SK-N-SH (cell line): ENCODE measurements around the gene AADACL4. TPM values are rescaled to one million over a fixed set of nuclear protein-coding genes. Genes with fewer than 3 reads are reported as not detected.
"Not testable (repeated sequence)": the region's sequence is repeated elsewhere in the genome, so short reads cannot be mapped to it uniquely, and the experiment has no call there.

ENCODE experiments used
- CTCF ChIA-PET: fragments of 300-600, 350-600 bp; formaldehyde crosslinking; extraction: SDS; loops from one replicate; lab custom pipeline; 2021; lab: Yijun Ruan, JAX
- POLR2A ChIA-PET: fragments of 350-600 bp; sonication (Branson Sonifier 250); formaldehyde crosslinking; extraction: SDS; loops from one replicate; lab custom pipeline; 2020; ENCODE audit warnings: antibody characterized with exemption, inconsistent platforms; lab: Yijun Ruan, JAX
- DNase-seq: peaks from one replicate; pipeline ENCODE4 v3.0.0; 2012
- H2AFZ ChIP-seq: fragments of 200-600 bp; sonication (generic); 2 replicates; pipeline ENCODE4 v1.8.1; 2016; ENCODE audit warnings: antibody characterized with exemption, mild to moderate bottlenecking, low read depth
- H3F3A ChIP-seq: fragments of 200-600 bp; sonication (generic); replicated peaks from 2 replicates; pipeline ENCODE3; 2016; ENCODE audit warnings: antibody characterized with exemption, mild to moderate bottlenecking; ENCODE audit not compliant: insufficient read depth
- H3K27ac ChIP-seq, 2 experiments: fragments of 200-500 bp in 1 of 2; fragments of 200-600 bp in 1 of 2; sonication (Bioruptor generic) in 1 of 2; sonication (generic), shearing (Covaris generic) in 1 of 2; 2 replicates each; pipeline versions ENCODE4 v1.5.1 to v1.6.1; 2014 to 2016; ENCODE audit warnings: low read depth in 2 of 2, inconsistent platforms in 1 of 2, low read length in 1 of 2, mild to moderate bottlenecking in 1 of 2, mixed read lengths in 1 of 2
- H3K27me3 ChIP-seq: fragments of 200-600 bp; sonication (generic), shearing (Covaris generic); 2 replicates; pipeline ENCODE4 v1.6.1; 2016; ENCODE audit warnings: mixed run types; ENCODE audit not compliant: insufficient read depth
- H3K36me3 ChIP-seq, 2 experiments: fragments of 200-500 bp in 1 of 2; fragments of 200-600 bp in 1 of 2; sonication (Bioruptor generic) in 1 of 2; sonication (generic) in 1 of 2; replicated peaks in 1 of 2; 2 replicates each; pipeline versions ENCODE3 to v1.5.1; 2014 to 2016; ENCODE audit warnings: low read length in 1 of 2, mild to moderate bottlenecking in 1 of 2; ENCODE audit not compliant: insufficient read depth in 2 of 2, control insufficient read depth in 1 of 2
- H3K4me1 ChIP-seq, 2 experiments: fragments of 200-500 bp in 1 of 2; fragments of 200-600 bp in 1 of 2; sonication (Bioruptor generic) in 1 of 2; sonication (generic), shearing (Covaris generic) in 1 of 2; 2 replicates each; pipeline versions ENCODE4 v1.5.1 to v1.6.1; 2014 to 2016; ENCODE audit warnings: low read depth in 1 of 2, low read length in 1 of 2, mixed run types in 1 of 2; ENCODE audit not compliant: insufficient read depth in 2 of 2, control insufficient read depth in 1 of 2
- H3K4me2 ChIP-seq: fragments of 200-600 bp; sonication (generic), shearing (Covaris generic); 2 replicates; pipeline ENCODE4 v1.6.1; 2017; ENCODE audit warnings: mixed run types
- H3K4me3 ChIP-seq, 2 experiments: fragments of 200-500 bp in 1 of 2; fragments of 200-600 bp in 1 of 2; sonication (Bioruptor generic) in 1 of 2; sonication (generic), shearing (Covaris generic) in 1 of 2; 2 replicates each; pipeline versions ENCODE4 v1.5.1 to v1.8.1; 2014 to 2016; ENCODE audit warnings: low read depth in 2 of 2, inconsistent platforms in 1 of 2, low read length in 1 of 2, mild to moderate bottlenecking in 1 of 2, mixed read lengths in 1 of 2, moderate library complexity in 1 of 2
- H3K79me2 ChIP-seq: fragments of 200-600 bp; sonication (generic); 2 replicates; pipeline ENCODE4 v1.8.1; 2017; ENCODE audit warnings: mild to moderate bottlenecking; ENCODE audit not compliant: insufficient read depth
- H3K9ac ChIP-seq: fragments of 200-600 bp; sonication (generic); 2 replicates; pipeline ENCODE4 v1.6.1; 2017; ENCODE audit warnings: mixed run types
- H3K9me2 ChIP-seq: fragments of 200-600 bp; sonication (generic); 2 replicates; pipeline ENCODE4 v1.6.1; 2017; ENCODE audit warnings: mixed run types
- H3K9me3 ChIP-seq: fragments of 200-600 bp; sonication (generic); 2 replicates; pipeline ENCODE4 v1.6.1; 2017; ENCODE audit warnings: mixed run types, mild to moderate bottlenecking, moderate library complexity
- H4K20me1 ChIP-seq: fragments of 200-600 bp; sonication (generic); 2 replicates; pipeline ENCODE4 v1.6.1; 2017; ENCODE audit warnings: mild to moderate bottlenecking, mixed run types; ENCODE audit not compliant: insufficient read depth
- CHD2 ChIP-seq: fragments of 150-350 bp; IDR thresholded peaks from 2 replicates; pipeline ENCODE4 v1.6.1; 2018; ENCODE audit warnings: low read length; ENCODE audit not compliant: partially characterized antibody
- FOSL2 ChIP-seq: IDR thresholded peaks from 2 replicates; pipeline ENCODE4 v1.4.0; 2012; ENCODE audit warnings: low read depth, mild to moderate bottlenecking, moderate library complexity, borderline replicate concordance
- IRF3 ChIP-seq: fragments of 150-350 bp; IDR thresholded peaks from 2 replicates; pipeline ENCODE4 v1.6.1; 2016; ENCODE audit warnings: mild to moderate bottlenecking, low read depth, low read length
- JUND ChIP-seq: IDR thresholded peaks from 2 replicates; pipeline ENCODE4 v1.4.0; 2012
- MEF2A ChIP-seq: IDR thresholded peaks from 2 replicates; pipeline ENCODE4 v1.4.0; 2012; ENCODE audit warnings: low read depth, borderline replicate concordance
- RAD21 ChIP-seq: IDR thresholded peaks from 2 replicates; pipeline ENCODE4 v1.6.1; 2012; ENCODE audit warnings: mild to moderate bottlenecking, low read length
- RFX5 ChIP-seq: IDR thresholded peaks from 2 replicates; pipeline ENCODE4 v1.6.1; 2012; ENCODE audit warnings: mild to moderate bottlenecking, improper control_type of control experiment, low read length
- RXRA ChIP-seq: IDR thresholded peaks from 2 replicates; pipeline ENCODE4 v1.4.0; 2012; ENCODE audit warnings: low read depth, mild to moderate bottlenecking, borderline replicate concordance
- SIN3A ChIP-seq: IDR thresholded peaks from 2 replicates; pipeline ENCODE4 v1.6.1; 2012; ENCODE audit warnings: low read depth, mild to moderate bottlenecking, low read length, moderate library complexity, borderline replicate concordance
- TAF1 ChIP-seq: IDR thresholded peaks from 2 replicates; pipeline ENCODE4 v1.6.1; 2012; ENCODE audit warnings: low read depth, mild to moderate bottlenecking, low read length, moderate library complexity, borderline replicate concordance
- TEAD4 ChIP-seq: IDR thresholded peaks from 2 replicates; pipeline ENCODE4 v1.4.0; 2012; ENCODE audit warnings: mild to moderate bottlenecking, borderline replicate concordance; ENCODE audit not compliant: insufficient read depth
- USF2 ChIP-seq: fragments of 150-350 bp; IDR thresholded peaks from 2 replicates; pipeline ENCODE4 v1.6.1; 2017; ENCODE audit warnings: antibody characterized with exemption, low read length, low read depth, borderline replicate concordance
- WGBS: methylation state at CpG from one replicate; pipeline ENCODE4 v1.1.6; 2017; ENCODE audit warnings: low lambda C conversion rate; 5-methylcytosine and 5-hydroxymethylcytosine counted together
- polyA plus RNA-seq, 3 experiments: library from polyadenylated mRNA; depleted of rRNA; stranded (reverse); fragments of >200 nt; gene quantifications; 2 replicates each; pipeline ENCODE4 v1.2.3, GENCODE V29; 2012
- TF ChIP-seq, protein P1 (sequence below): IDR thresholded peaks from 2 replicates; pipeline ENCODE4 v1.4.0; 2012; ENCODE audit warnings: low read depth, borderline replicate concordance

The AADACL4 gene
- polyA plus RNA-seq, 1 of the 3 experiments (the other 2 are of a cell fraction) = 0.59 TPM

DNA sequence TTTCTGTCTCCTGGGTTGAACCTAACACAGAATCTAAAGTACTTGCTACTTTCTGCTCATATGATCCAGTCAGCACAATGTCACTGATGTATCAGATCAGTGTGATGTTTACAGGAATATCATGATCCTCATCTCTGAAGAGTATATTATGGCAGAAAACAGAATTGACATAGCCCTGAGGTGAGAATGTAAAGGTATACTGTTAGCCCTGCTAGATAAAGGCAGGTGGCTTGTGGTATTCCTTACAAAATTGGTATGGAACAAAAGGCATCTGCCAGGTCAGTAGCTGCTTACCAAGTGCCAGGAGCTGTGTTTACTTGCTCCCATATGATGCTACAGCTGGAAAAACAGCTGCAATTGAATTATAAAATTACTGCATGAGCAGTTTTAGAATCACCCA, 30.5 kb downstream of the AADACL4 start:
- no peaks in the 10 kb centered on the region for H3K4me1 ChIP-seq

GRCh38 chr1:12676122-12676521, 32.2 kb downstream of the AADACL4 start:
- CTCF ChIA-PET = interaction anchor here (1.0 kb wide), 1 partner anchor 17 kb away, joined by 3 read pairs; no protein-coding TSS in a partner anchor
- H3K79me2 ChIP-seq, H3K27ac ChIP-seq, H3K9me2 ChIP-seq, H3K4me1 ChIP-seq, DNase-seq, H3K36me3 ChIP-seq, H3K4me3 ChIP-seq, H2AFZ ChIP-seq, H3K9me3 ChIP-seq, H4K20me1 ChIP-seq, H3K4me2 ChIP-seq, H3K9ac ChIP-seq, H3F3A ChIP-seq, POLR2A ChIA-PET, H3K27me3 ChIP-seq: not testable (repeated sequence)
- whole genome bisulfite sequencing = 13% methylated on average over 4 of the region's 4 CpGs

More for the DNA sequence above, 30.5 kb downstream of the AADACL4 start:
- DNase-seq = no peak
- Histone ChIP-seq H4K20me1 (no peaks in the 10 kb centered on the region), H3F3A (no peaks in the 10 kb centered on the region), H2AFZ (no peak overlapping the region), H3K9ac (no peak overlapping the region), H3K9me2 (no peaks in the 10 kb centered on the region), H3K27ac (no peak overlapping the region), H3K4me3 (no peak overlapping the region), H3K9me3 (no peaks in the 10 kb centered on the region), H3K79me2 (no peaks in the 10 kb centered on the region), H3K36me3 (no peaks in the 10 kb centered on the region), H3K4me2 (no peak overlapping the region), H3K27me3 (no peaks in the 10 kb centered on the region)
- ChIA-PET CTCF (interaction anchor here (1.0 kb wide), 1 partner anchor 15 kb away, joined by 5 read pairs; no protein-coding TSS in a partner anchor), POLR2A (no interaction called here)
- TF ChIP-seq JUND = no peak
- TF ChIP-seq SIN3A = no peak
- TF ChIP-seq RAD21 = no peak
- no peak for TF ChIP-seq USF2
- TF ChIP-seq, protein P1, sequence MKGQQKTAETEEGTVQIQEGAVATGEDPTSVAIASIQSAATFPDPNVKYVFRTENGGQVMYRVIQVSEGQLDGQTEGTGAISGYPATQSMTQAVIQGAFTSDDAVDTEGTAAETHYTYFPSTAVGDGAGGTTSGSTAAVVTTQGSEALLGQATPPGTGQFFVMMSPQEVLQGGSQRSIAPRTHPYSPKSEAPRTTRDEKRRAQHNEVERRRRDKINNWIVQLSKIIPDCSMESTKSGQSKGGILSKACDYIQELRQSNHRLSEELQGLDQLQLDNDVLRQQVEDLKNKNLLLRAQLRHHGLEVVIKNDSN = no peak
- no peak for TF ChIP-seq MEF2A
- no peak for TF ChIP-seq TAF1
- TF ChIP-seq RXRA = no peak
- TF ChIP-seq FOSL2 = no peak
- TF ChIP-seq IRF3 = no peak
- TF ChIP-seq TEAD4 = no peak
- no peak for TF ChIP-seq CHD2
- TF ChIP-seq RFX5 = no peak
